Stimulated activated effector memory CD8-positive, alpha-beta T cell treated with anti-CD3 and anti-CD28 coated beads, Interleukin-12 subunit alpha, Interleukin-12 subunit beta, amount 100 ng/mL, for 72 hours (primary cell): ENCODE data around the gene PAPSS2.

Experiments used
- ATAC-seq: fragments of 150-1000 bp; cut with Tn5 transposase; 2 replicates; pipeline ENCODE4 v1.10.0; 2021
- DNase-seq, 2 donors: peaks; one replicate each; pipeline ENCODE4 v3.0.0; 2021 to 2022; ENCODE audit warnings: low spot score in 2 of 2
- H3K27ac Mint-ChIP-seq: one replicate; pipeline ENCODE4 v1.8.0; 2022; ENCODE audit warnings: mild to moderate bottlenecking, mixed read lengths
- H3K36me3 Mint-ChIP-seq: one replicate; pipeline ENCODE4 v1.8.0; 2022; ENCODE audit warnings: mild to moderate bottlenecking, mixed read lengths
- H3K4me1 Mint-ChIP-seq: one replicate; pipeline ENCODE4 v1.8.0; 2022; ENCODE audit warnings: mixed read lengths
- H3K4me3 Mint-ChIP-seq: one replicate; pipeline ENCODE4 v1.8.0; 2022; ENCODE audit warnings: mild to moderate bottlenecking, mixed read lengths
- H3K9me3 Mint-ChIP-seq: one replicate; pipeline ENCODE4 v1.8.0; 2022; ENCODE audit warnings: mixed read lengths

Gene PAPSS2

GRCh38 chr10:87675396-87676376 lies 16.0 kb downstream of the PAPSS2 start:
- H3K4me1 Mint-ChIP-seq, result no peaks in the 10 kb centered on the region
- ATAC-seq (no peak), DNase-seq (no peak)
- H3K9me3 Mint-ChIP-seq, result no peaks in the 10 kb centered on the region
- no peak overlapping the region for H3K27ac Mint-ChIP-seq
- no peaks in the 10 kb centered on the region for H3K36me3 Mint-ChIP-seq
- H3K4me3 Mint-ChIP-seq, result no peak overlapping the region

GRCh38 chr10:87677595-87677994 lies 17.9 kb downstream of the PAPSS2 start:
- H3K27ac Mint-ChIP-seq, result no peak overlapping the region
- H3K4me3 Mint-ChIP-seq, result no peak overlapping the region
- H3K4me1 Mint-ChIP-seq, result no peaks in the 10 kb centered on the region
- no peaks in the 10 kb centered on the region for H3K9me3 Mint-ChIP-seq
- no peak for ATAC-seq
- no peaks in the 10 kb centered on the region for H3K36me3 Mint-ChIP-seq
- DNase-seq, result no peak

DNA sequence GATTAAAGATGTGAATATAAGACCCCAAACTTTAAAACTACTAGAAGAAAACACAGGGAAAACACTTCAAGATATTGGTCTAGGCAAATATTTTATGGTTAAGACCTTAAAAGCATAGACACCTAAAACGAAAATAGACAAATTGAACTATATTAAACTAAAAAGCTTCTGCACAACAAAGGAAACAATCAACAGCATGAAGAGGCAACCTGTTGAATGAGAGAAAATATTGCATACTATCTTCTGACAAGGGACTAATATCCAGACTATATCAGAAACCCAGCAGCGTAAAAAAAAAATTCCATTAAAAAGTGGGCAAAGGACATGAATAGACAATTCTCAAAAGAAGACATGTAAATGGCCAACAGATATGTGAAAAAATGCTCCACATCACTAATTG lies 18.6 kb downstream of the PAPSS2 start:
- ATAC-seq (no peak), DNase-seq (no peak)
- Mint-ChIP-seq H3K27ac (no peak overlapping the region), H3K9me3 (no peaks in the 10 kb centered on the region), H3K36me3 (no peaks in the 10 kb centered on the region), H3K4me1 (no peaks in the 10 kb centered on the region), H3K4me3 (no peak overlapping the region)

- H3K27ac Mint-ChIP-seq, result no peak overlapping the region
- DNase-seq, result no peak
Measured at GRCh38 chr10:87683356-87683755, 23.7 kb downstream of the PAPSS2 start.

DNA sequence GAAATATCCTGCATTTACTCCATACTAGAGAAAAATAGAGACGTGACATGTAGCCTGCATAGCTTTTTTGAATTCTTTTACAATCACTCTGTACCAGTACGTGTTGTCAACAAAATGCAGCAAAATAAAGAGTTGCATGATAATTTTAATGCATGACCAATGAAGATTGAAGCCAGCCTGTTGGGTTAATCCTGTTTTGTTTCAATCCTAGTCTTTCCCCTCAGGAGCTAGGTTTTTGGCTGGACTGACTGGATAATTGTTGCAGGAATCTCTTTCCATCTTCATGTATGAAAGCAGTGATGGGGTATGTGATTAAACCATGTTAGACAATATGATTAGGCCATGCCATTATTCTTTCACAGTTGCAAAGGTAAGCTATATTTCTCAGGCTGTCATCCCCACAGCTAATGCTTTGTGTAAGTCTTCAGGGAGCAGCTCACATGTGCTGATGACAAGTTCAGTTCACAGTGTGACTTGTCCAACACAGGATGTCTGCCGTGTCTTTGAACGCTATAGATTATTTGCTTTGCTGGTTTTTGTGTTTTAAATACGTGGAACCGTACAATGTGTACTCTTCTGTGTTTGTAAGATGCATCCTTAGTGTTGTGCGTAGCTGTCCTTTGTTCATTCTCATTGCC lies 24.4 kb downstream of the PAPSS2 start:
- H3K9me3 Mint-ChIP-seq, result no peaks in the 10 kb centered on the region
- ATAC-seq (no peak), DNase-seq (no peak)
- no peaks in the 10 kb centered on the region for H3K4me1 Mint-ChIP-seq
- H3K36me3 Mint-ChIP-seq, result no peaks in the 10 kb centered on the region
- no peak overlapping the region for H3K4me3 Mint-ChIP-seq
- no peak overlapping the region for H3K27ac Mint-ChIP-seq

More at GRCh38 chr10:87683356-87683755, 23.7 kb downstream of the PAPSS2 start:
- no peak for ATAC-seq
- no peaks in the 10 kb centered on the region for H3K9me3 Mint-ChIP-seq
- H3K4me1 Mint-ChIP-seq, result no peaks in the 10 kb centered on the region
- no peaks in the 10 kb centered on the region for H3K36me3 Mint-ChIP-seq
- H3K4me3 Mint-ChIP-seq, result no peak overlapping the region

GRCh38 chr10:87685832-87686574 lies 26.3 kb downstream of the PAPSS2 start:
- no peak for DNase-seq
- no peak for ATAC-seq
- Mint-ChIP-seq H3K9me3 (no peaks in the 10 kb centered on the region), H3K4me3 (no peak overlapping the region), H3K36me3 (no peaks in the 10 kb centered on the region), H3K4me1 (no peaks in the 10 kb centered on the region), H3K27ac (no peak overlapping the region)

DNA sequence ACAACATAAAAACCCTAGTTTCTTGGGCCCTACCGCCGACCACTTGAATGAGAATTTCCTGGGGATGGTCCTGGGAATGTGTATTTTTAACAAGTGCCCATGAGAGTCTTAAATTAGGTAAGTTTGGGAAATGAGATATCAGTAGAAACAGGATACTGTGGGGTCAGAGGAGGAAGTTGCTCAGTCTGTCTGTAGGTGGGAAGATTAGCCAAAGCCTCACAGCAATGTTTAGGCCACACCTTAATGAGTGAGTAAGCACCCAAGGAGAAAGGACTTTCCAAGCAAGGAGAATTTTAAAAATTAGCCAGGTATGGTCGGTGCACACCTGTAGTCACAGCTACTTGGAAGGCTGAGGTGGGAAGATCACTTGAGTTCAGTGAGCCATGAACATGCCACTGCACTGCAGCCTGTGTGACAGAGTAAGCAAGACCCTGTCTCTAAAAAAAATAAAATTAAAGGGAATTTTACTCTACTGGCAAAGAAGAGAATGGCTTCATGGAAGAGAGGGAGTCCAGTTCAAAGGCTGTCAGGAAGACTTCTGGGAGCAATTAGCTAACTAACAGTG lies 31.9 kb downstream of the PAPSS2 start:
- Mint-ChIP-seq H3K27ac (no peak overlapping the region), H3K4me1 (no peaks in the 10 kb centered on the region), H3K36me3 (no peaks in the 10 kb centered on the region), H3K9me3 (no peaks in the 10 kb centered on the region), H3K4me3 (no peak overlapping the region)
- ATAC-seq, result no peak
- no peak for DNase-seq

- no peaks in the 10 kb centered on the region for H3K4me1 Mint-ChIP-seq
- no peaks in the 10 kb centered on the region for H3K9me3 Mint-ChIP-seq
- H3K36me3 Mint-ChIP-seq, result no peaks in the 10 kb centered on the region
- ATAC-seq (no peak), DNase-seq (no peak)
- H3K4me3 Mint-ChIP-seq, result no peak overlapping the region
- no peak overlapping the region for H3K27ac Mint-ChIP-seq
Measured at GRCh38 chr10:87692956-87693484, 33.3 kb downstream of the PAPSS2 start.

- Mint-ChIP-seq H3K27ac (no peak overlapping the region), H3K36me3 (no peaks in the 10 kb centered on the region), H3K4me3 (no peak overlapping the region), H3K4me1 (no peaks in the 10 kb centered on the region), H3K9me3 (no peaks in the 10 kb centered on the region)
- no peak for ATAC-seq
- DNase-seq, result no peak
Measured at GRCh38 chr10:87694011-87694794, 34.5 kb downstream of the PAPSS2 start.

GRCh38 chr10:87695074-87695473 lies 35.4 kb downstream of the PAPSS2 start:
- Mint-ChIP-seq H3K36me3 (no peaks in the 10 kb centered on the region), H3K9me3 (no peaks in the 10 kb centered on the region), H3K27ac (no peak overlapping the region), H3K4me1 (no peaks in the 10 kb centered on the region), H3K4me3 (no peak overlapping the region)
- no peak for ATAC-seq
- no peak for DNase-seq

DNA sequence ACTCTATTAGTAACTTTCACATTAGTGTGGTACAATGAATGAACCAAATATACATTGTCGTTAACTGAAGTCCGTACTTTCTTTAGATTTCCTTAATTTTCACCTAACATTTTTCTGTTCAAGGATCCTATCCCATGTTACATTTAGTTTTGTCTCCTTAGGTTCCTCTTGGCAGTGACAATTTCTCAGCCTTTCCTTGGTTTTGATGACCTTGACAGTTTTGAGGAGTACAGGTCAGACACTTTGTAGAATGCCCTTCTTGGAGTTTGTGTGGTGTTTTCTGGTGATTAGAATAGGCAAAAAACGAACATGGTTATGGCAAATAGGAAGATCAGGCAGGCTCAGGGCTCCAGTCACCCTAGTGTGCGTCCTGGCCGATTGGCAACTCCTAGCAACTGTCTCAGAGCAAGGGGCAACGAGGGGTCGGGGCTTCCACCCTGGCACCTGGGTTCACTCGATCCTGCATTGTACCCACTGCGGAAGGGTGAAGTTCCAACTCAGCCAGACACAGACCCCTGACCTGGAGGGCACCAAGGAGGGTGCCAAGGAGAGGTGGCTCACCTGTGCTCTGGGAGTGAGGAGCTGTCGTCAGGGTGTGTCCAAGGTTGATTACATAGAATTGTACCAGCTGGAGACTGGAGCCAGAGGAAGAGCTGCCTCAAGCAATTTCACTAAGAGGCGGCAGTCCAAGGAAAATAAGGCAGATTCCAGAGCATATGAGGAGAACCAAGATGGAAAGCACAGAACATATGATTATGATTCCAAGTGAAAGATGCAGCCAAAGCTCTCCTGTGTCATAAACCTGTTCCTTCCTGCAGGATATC lies 37.5 kb downstream of the PAPSS2 start:
- Mint-ChIP-seq H3K27ac (no peak overlapping the region), H3K9me3 (no peaks in the 10 kb centered on the region), H3K36me3 (no peaks in the 10 kb centered on the region), H3K4me3 (no peak overlapping the region), H3K4me1 (no peaks in the 10 kb centered on the region)
- DNase-seq, result no peak
- ATAC-seq, result no peak

GRCh38 chr10:87700031-87700796 lies 40.5 kb downstream of the PAPSS2 start:
- Mint-ChIP-seq H3K4me3 (no peak overlapping the region), H3K9me3 (no peaks in the 10 kb centered on the region), H3K4me1 (no peaks in the 10 kb centered on the region), H3K27ac (no peak overlapping the region), H3K36me3 (no peaks in the 10 kb centered on the region)
- ATAC-seq (no peak), DNase-seq (no peak)

DNA sequence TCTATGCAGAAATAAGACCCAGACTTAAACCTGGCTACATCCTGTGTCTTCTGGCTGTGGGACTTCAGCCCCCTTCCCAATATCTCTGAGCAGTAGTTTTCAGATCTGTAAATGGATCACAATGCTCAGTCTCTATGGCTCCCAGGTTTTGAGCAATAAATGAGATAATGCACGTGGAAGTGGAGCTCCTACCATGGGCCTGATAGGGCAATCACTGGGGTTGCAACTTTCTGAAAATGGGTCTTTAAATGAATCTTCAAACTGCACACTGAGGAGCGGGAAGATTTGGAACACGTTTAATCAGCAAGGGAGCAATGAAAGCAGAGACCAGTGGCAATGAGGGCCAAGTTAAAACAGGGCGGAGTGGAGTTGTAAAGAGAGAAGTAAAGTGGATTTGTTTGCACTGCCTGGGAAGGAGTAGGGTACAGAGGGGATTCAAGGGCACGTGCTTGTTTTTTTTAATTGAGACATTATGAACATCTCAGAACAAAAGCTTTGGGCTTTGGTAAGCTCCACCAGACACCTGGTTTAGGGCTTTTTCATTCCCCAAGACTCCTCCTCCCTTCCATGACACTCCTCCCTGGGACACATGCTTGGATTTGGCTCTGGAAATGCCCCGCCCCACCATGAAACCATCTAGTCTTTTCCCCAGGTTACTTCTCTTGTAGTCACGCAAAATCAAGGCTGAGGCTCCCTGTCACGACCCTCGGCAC lies 42.7 kb downstream of the PAPSS2 start:
- no peak for DNase-seq
- ATAC-seq, result no peak
- H3K4me3 Mint-ChIP-seq, result no peak overlapping the region
- no peaks in the 10 kb centered on the region for H3K4me1 Mint-ChIP-seq
- no peaks in the 10 kb centered on the region for H3K36me3 Mint-ChIP-seq
- no peaks in the 10 kb centered on the region for H3K9me3 Mint-ChIP-seq
- H3K27ac Mint-ChIP-seq, result no peak overlapping the region
